ENCODE data around the gene NDUFB2.

Gene NDUFB2

GRCh38 chr7:140745266-140746058 lies 49.0 kb downstream of the NDUFB2 start:
- DNase-seq: no peak

GRCh38 chr7:140746751-140747150 lies 50.2 kb downstream of the NDUFB2 start:
- no peak for DNase-seq

DNA sequence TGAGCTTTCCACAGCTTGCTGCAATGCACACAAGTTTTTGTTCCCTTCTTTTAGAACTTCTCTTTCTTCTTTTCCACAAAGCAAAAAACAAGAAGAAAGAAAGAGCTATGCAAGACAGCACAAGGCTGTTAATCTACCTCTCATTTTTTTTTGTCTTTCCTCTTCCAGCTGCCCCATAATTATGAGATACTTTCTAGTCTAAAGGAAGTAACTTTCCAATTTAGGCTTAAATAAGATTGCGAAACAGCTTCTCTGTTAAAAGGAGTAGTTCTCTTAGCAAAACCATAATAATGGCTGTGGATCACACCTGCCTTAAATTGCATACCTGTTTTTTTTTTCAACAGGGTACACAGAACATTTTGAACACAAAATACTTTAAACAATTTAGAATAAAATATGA lies 56.0 kb downstream of the NDUFB2 start:
- DNase-seq: no peak

GRCh38 chr7:140754506-140754905 lies 58.0 kb downstream of the NDUFB2 start:
- no peak for DNase-seq
